Smooth muscle cell of the brain vasculature (primary cell): ENCODE data around the gene PARG.
"Not testable (repeated sequence)": the region's sequence is repeated elsewhere in the genome, so short reads cannot be mapped to it uniquely, and the experiment has no call there.

ENCODE experiments used
- DNase-seq: peaks from one replicate; pipeline ENCODE4 v3.0.0-alpha.2; 2012; ENCODE audit warnings: low read depth, low spot score

PARG gene

DNA sequence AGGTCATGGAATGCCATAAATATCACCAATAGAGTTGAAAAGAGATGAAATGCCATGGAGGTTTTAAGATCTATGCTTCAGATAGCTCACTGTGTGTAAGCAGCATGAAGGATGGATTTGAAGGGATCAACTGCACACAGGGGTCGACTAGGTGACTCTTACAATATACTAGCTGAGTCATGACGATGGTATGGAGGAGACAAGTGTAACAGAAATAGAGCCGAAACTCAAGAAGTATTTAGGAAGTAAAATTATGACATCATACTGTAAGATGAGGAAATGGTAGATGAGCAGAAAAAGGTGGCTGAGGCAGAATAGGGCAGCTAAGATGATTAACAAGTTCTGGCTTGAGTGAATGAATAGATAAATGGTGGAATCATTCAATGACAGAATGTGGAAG, 38.0 kb downstream of the PARG start:
- not testable (repeated sequence) for DNase-seq

DNA sequence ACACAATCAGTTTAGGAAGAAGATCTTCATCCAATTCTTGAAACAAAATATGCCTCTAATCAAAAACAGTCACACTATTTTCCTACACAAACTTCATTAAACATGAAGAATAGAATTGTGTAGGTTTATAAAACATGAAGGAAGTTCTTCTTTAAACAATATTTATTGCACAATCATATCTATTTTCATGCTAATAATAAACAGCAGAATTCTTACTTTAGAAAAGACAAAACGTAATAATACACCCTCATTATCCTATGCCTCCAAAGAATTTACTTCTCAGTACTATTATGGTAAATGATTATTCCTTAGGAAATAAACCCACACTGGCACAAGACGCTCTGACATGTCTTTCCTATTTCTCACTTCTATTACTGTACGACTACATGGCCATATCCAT, 41.4 kb downstream of the PARG start:
- DNase-seq = not testable (repeated sequence)

DNA sequence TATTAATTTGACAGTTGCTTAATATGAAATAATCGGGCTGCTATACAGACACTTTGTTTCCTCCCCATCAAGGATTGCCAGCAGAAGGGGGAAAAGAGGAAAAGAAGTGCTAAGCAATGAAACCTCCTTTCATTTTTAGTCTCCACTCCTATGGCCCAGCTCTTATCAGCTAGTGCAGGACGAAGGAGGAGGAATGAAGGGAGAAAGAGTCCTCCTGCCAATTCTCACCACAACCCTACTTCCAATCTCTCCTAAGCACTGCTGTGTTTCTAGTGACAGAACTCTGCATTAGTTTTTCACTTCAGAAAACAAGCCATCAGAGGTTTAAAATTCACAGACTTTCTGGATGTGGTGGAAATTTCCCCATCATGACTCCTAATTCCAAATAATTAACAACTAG, 41.8 kb downstream of the PARG start:
- DNase-seq = not testable (repeated sequence)

DNA sequence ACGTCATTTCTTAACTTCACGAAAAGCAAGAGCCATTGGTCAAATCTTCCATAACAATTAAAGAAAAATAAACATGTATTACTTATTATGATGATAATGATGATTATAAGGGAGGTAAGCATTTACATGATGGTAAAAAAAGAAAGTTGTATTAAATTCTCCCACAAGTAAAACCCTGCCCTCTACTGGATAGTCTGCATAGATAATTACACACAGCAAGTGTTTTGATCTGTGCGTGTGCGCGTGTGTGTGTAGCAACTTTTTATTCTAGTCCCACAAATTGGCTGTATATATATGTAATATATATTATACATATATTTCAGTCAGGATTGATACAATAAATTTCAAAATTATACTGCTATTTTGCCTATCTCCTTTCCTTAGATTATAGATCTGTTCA, 51.8 kb downstream of the PARG start:
- not testable (repeated sequence) for DNase-seq

DNA sequence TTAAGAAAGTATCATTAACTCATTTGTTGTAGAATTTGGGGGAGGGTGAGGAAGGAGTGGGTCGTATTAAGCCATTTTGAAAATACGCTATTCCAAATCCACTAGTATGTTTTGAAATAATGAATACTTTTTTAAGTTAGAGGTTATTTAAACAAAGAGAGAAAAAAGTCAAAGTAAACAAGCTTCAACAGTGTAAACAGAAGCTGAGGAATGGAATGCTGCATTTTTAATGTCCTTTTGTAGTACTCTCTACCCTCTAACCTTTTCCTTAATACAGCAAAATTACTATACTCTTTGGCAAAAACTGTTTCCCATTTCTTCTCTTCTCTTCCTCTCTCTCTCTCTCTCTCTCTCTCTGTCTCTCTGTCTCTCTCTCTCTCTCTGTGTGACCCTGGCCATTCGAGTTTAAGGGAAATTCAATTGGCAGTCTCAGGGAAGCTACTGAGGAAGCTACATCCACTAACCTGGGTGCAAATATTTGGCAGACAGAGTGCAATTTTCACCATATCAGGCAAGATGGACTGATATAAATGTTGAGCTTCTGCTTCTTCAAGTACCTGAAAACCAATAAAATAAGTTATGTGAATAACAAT, 57.0 kb downstream of the PARG start:
- not testable (repeated sequence) for DNase-seq

DNA sequence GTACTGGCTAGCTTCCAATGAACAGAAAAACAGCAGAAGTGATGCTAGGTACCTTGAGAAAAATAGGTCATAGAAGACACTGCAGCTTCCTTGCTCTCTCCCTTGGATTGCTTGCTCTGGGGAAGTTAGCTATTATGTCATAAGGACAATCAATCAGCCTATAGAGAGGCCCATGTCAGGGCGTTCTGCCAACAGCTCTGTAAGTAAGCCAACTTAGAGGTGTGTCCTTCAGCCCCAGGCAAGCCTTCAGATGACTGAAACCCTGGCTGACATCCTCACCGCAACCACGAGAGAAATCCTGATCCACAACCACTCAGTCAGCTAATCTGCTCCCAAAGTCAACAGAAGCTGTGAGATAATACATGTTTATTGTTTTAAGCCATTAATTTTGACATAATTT, 58.0 kb downstream of the PARG start:
- not testable (repeated sequence) for DNase-seq

DNA sequence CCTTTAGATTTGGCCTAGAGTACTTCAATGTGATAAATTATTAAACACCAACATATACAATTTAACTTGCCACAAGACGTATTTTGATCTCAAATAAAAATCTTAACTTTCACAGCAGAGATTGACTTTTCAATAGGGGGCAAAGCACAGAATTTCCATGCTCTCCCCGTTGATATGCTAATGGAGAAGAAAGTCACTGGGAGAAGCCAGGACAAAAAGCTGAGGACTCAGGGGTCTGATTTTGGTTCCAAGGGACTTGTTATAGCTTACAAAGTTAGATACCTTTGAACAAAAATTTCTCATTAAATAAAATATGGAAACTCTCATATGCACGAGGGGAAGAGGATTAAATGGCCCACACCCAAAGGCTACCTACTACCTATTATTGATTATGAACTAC, 59.5 kb downstream of the PARG start:
- DNase-seq = not testable (repeated sequence)

DNA sequence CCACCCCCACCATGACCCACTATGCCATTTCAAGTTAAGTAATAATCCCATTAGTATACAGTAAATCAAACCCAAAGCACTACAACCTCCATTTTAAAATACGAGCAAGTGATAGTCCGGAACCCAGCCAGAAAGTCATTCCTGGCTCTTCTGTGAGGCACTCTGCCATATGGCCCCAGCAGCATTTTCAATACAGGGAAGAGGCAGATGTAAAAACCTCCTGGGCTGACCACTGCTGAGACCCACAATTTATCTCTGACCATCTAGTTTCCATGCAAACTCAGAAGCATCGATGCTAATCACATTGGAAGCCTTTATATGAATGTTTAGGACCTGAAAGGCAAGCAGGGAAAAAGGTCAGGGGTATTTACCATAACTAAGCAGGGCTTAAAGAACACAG, 69.1 kb downstream of the PARG start:
- DNase-seq = not testable (repeated sequence)

DNA sequence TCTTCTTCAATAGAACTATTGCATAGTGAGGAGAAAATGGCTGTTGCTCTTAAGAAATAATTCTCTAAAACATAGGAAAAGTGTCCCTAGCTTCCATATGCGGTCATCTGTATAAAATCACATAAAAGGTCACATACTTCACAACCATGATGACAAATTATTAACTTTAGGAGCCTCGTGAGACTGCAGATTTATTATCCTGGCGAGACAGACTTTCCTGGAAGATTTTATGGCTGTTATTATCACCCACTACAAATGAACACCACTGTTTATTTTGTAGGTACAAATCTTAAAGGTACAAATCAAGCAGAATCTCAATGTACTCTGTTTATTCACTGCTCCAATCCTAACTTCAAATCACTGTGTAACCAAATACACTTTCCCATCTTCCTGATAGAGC, 70.4 kb downstream of the PARG start:
- not testable (repeated sequence) for DNase-seq

DNA sequence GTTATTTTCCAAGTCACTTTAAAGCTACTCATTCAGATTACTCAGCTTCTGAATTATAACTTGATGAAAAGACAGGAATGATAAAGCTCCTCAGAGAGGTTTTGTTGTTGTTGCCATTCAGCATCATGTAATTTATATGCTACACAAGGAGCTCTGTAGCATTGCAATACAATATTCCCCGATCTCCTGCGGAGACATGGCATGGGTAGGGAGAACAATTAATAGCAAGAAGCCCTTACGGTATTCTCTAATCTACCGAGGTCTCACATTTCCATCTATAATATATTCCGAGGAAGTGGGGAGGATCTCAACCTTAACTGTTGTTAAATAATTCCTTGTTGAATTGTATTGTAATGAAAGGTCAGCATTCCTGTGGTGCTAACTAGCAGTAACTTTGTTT, 81.9 kb downstream of the PARG start:
- not testable (repeated sequence) for DNase-seq

DNA sequence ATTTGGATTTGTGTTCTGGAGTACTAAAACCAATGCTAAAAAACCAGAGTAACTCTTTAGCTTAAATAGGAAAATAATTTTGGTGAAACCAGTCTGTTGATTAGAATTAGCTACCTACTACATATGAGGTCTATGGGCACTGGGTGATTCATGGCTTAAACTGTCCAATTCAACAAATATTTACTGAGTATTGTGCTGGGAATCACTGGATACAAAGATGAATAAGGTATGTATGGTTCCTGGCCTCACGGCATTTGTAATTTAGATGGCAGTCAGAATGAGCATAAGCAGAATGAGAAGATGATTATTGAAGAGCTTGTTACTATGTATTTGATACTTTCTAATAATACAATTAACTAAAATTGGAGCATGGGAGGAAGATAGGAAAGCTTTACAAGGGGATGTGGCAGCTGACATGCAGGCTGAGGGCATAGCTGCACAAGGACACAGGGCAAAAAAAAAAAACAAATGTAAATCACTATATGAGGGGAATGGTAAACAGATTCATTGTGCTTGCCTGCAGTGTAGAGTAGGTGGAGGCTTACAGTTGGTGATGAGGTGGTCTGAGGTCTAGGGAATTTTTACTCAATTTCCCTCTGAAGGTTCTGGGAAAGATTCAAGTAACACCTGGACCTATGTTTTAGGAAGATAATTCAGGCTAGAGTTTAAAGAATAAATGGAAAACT, 83.0 kb downstream of the PARG start:
- DNase-seq = not testable (repeated sequence)

DNA sequence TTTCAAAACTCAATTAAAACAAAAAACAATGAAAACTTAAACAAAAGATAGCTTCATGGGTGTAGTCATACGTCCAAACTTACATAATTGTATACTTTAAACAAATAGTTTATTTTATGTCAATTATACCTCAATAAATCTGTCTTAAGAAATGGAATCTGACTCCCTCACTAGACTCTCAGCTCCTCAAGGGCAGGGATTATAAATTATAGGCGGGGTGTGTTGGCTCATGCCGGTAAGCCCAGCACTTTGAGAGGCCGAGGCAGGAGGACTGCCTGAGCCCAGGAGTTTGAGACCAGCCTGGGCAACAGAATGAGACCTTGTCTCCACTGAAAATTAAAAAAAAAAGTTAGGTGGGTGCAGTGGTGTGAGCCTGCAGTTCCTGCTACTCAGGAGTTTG, 92.3 kb downstream of the PARG start:
- DNase-seq = not testable (repeated sequence)

DNA sequence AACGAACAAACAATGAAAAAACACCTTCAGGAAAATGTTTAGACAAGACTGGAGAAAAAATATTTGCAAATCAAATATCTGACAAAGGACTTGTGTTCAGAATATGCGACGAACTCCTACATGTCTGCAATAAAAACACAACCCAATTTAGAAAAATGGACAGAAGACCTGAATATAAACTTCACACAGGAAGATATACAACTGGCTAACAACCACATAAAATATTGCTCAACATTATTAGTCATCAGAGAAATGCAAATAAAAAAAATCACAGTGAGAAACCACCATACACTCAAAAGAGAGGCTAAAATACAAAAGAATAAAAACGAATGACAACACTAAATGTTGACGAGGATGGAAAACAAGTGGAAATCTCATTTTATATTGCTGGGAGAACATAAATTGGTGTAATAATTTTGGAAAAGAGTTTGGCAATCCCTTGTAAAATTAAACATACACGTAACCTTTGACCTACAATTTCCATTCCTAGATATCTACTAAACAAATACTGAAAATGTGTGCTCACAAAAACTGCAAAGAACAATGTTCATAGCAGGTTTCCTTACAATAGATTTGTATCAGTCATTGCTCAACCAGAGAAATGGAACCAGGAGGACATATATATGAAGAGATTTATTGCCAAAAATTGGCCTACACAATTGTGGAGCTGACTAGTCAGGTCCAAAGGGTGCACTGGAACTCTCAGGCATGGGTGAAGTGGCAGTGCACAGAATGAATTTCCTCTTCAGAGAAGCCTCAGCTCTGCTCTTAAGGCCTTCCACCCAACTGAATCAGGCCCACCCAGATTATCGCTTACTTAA, 96.8 kb downstream of the PARG start:
- DNase-seq = peak; percentile 20

DNA sequence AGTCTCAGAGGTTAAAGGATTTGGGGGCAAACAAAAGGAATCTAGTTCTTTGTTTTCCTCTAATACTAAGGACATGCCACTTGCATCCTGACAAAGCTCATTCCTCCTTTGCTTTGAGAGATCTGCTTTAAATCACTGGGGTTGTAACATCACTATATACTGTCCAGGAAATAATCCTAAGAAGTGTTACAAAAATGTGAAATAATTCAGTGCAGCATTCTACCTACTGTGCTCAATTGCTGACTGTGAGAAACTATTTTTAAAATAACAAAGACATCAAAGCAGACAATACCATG, 99.5 kb downstream of the PARG start:
- DNase-seq = not testable (repeated sequence)

DNA sequence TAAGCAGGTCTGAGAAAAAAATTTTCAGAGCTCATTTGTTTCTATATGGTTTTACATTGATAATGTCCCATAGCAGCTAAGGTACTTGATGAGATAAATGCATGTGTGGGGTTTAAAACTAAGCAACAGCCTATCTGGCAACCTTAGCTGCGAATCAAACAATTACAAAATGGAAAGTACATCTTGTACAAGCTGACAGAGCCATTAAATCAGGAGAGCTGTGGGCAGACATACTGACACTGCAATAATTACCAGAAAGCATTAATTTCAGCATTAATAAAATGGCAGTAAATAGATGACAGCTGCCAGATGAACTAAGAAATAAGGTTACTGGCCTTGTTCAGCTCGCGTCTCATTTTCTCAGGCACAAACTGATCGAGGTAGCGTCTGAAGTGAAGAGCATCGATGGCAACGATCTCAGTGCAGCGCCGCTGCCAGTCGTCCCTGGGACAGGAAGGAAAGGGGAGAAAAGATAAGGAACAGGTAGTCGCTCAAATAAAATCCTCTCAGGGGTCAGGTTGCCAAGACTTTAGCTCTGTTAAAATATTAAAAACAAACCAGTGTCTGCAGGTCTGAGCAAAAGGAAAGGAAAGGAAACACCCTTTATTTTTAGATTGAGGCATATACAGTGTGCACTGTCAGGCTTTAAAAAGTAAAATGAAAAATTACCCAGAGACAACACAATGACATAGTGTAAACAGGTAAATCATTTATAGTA, 100.1 kb downstream of the PARG start:
- DNase-seq = no peak

DNA sequence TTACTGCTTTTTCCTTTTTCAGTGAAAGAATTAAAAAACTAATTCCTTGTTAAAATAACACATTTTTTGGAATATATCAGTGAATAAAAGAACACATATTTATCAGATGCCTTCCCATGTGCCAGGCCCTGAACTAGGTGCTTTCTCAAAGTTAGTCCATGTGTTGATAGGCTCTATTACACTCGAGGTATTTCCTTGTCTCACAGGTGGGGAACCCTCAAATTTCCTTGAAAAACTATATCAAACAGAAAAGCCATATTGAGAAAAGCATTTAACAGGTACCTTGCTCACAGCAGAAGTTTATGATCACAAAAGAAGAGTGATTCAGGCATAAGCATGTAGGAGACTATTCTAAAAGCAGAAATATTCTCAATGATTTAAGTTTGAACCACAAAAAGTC, 104.1 kb downstream of the PARG start:
- no peak for DNase-seq

DNA sequence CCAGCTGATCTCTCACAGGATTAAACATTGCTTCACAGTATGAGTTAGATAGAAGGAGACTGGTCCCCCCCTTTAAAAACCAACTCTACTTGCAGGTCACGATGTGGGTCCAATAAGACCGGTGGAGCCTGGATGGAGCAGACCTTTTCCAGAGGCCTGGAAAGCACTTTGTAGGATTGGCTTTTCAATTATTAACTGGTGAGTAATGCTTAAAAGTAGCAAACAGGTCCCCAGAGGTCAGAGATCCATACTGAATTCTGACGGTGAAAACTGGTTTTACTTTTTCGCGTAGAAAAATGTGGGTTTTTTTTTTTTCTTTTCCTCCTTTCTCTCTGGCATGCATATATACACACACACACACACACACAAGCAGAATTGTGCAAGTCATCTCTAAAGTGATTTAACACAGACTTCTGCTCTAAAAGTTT, 104.8 kb downstream of the PARG start:
- DNase-seq = no peak

DNA sequence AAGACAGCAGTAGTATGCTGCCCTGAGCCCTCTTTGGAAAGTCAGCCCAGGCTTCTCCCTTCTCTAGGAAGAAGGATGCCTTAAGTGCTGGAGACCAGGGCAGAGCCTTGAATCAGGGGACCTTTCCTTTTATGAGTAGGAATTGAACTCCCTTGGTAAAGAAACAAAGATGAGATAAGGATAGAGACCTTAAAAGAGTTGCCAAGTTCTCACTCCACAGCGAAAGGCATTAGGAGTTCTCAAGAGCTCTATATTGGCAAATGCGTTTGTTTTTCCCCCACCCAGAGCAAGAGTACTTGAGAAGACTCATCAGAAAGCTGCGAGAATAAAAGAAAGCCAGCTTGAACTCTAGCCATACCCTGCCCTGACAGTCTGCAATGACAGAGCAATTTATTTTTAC, 106.9 kb downstream of the PARG start:
- no peak for DNase-seq

DNA sequence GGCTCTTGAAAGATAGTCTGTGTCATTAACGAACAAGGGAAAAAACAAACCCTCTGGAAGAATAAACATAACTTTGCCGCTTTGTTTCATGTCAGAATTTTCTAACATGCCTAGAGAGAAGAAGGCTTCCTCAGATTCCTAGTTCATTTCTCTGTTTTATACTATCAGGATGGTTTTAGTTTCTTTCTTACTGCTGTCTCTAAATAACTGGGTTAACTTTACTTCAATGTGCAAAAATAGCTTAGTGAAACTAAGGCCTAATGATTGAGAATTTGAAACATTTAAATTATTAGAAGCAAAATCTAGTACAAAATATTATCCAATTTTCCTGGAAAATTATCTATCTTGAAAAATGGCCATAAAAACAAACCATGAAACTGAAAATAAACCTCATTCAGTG, 107.6 kb downstream of the PARG start:
- no peak for DNase-seq

DNA sequence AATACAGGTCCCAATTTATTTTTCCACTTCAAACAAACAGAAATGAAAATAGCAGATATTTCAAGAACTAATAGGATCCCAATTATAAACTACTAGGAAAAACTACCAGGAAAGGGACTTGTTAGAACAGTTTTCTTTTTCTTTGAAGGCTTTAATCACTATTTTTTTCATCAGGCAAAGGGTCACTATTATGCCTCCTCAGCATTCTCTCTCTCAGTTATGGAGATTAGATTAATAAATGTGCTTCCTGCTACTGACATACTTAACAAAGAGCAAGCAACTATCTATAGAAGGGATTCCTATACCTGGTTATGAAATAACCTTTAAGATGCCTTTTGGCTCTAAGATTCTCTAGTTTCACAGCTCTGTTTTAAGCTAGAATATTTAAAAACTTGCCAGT, 108.7 kb downstream of the PARG start:
- no peak for DNase-seq

DNA sequence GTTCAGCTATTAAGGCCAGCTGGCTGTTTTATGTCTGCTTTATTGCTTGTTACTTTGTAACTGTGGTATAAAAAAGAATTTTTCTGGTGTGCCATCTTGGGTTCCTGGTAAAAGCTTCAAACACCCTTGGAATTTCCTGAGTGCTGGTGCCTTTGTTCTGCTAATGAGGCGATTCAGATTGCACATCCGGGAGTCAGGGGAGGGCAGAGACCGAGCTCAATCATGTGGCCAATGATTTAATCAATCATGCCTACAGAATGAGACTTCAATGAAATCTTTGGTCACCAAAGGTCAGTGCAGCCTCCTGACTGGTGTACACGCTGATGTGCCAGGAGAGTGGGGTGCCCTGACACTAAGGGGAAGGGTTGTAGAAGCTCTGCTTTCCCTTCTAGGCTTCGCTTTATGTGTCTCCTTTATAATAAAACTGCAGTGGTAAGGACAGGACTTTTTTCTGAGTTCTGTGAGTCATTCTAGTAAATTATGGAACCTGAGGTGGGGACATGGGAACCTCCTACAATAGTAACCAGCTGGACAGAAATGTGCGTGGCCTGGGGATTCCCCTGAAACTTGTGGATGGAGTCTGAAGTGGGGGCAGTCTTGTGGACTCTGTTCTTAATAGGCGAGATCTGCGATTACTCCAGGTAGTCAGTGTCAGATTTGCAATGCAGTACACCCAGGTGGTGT, 110.3 kb downstream of the PARG start:
- DNase-seq = no peak

DNA sequence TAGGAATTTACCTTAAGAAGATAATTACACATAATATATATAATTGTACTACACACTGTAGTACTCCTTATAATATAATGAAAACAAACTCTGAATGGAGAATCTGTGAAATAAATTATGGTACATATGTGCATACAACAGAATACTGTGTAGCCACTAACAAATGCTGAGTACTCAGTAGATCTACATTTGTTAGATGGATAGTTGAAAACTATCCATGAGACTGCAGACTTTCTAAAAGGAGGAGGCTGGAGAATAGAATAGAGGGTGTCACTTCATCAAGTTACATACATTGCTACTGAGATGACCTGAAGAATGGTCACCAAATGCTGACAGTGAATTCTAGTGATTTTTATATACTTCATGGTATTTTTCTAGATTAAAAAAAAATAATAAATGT, 111.0 kb downstream of the PARG start:
- DNase-seq = no peak
